Left ventricle myocardium inferior (tissue), 1 donor: Measurements from ENCODE around the gene AMZ1. TPM values are rescaled to one million over a fixed set of nuclear protein-coding genes. Genes with fewer than 3 reads are reported as not detected.

Experiments used
- DNase-seq: peaks from one replicate; pipeline ENCODE4 v3.0.0-alpha.2; 2020
- H3K27ac ChIP-seq: fragments of 200-600 bp; replicated peaks from 2 replicates; pipeline ENCODE4 v1.8.0; 2021
- H3K27me3 ChIP-seq: fragments of 200-600 bp; 2 replicates; pipeline ENCODE4 v1.8.0; 2021; ENCODE audit warnings: low read depth
- H3K36me3 ChIP-seq: fragments of 200-600 bp; 2 replicates; pipeline ENCODE4 v1.8.0; 2021
- H3K4me1 ChIP-seq: fragments of 200-600 bp; 2 replicates; pipeline ENCODE4 v1.8.0; 2021
- H3K4me3 ChIP-seq: fragments of 200-600 bp; 2 replicates; pipeline ENCODE4 v1.8.0; 2021; ENCODE audit warnings: mild to moderate bottlenecking, moderate library complexity
- H3K9me3 ChIP-seq: fragments of 200-600 bp; replicated peaks from 2 replicates; pipeline ENCODE4 v1.8.0; 2021
- CTCF ChIP-seq: fragments of 200-600 bp; IDR thresholded peaks from 2 replicates; pipeline ENCODE4 v1.8.0; 2021; ENCODE audit warnings: antibody characterized with exemption, mild to moderate bottlenecking, borderline replicate concordance
- intact Hi-C: fragments of 100-400 bp; cut with micrococcal nuclease; formaldehyde crosslinking; loops from one replicate; pipeline ENCODE4 v1.11.0; 2022
- total RNA-seq: library from RNA; stranded (reverse); fragmentation: NEBNext Ultra II Directional; extraction: Animal tissue kit (Norgen Biotek cat#: 25700); gene quantifications from one replicate; pipeline ENCODE4 v1.2.1, GENCODE V29; 2021
- donor health status: DM: no; HTN: yes; CAD: no; lungs with severe emphysema.

Gene AMZ1
- total RNA-seq, 1 donor from 2014 or later: 0.11 TPM

- Histone ChIP-seq H3K27me3 (no peaks in the 10 kb centered on the region), H3K4me1 (peaks cover 64% of the 10 kb centered on the region), H3K36me3 (no peaks in the 10 kb centered on the region), H3K27ac (peak overlapping the region; percentile 75), H3K4me3 (peak overlapping the region; percentile 14), H3K9me3 (no peaks in the 10 kb centered on the region)
- no peak for TF ChIP-seq CTCF
- no peak for DNase-seq
- intact Hi-C loops: no loop called here
Observed at GRCh38 chr7:2757904-2758672, 70.1 kb downstream of the AMZ1 start.

- no peak for DNase-seq
- Histone ChIP-seq H3K9me3 (no peaks in the 10 kb centered on the region), H3K36me3 (no peaks in the 10 kb centered on the region), H3K4me3 (peak overlapping the region; percentile 14), H3K27me3 (no peaks in the 10 kb centered on the region), H3K4me1 (peaks cover 72% of the 10 kb centered on the region), H3K27ac (peak overlapping the region; percentile 96)
- intact Hi-C loops: no loop called here
- TF ChIP-seq CTCF: no peak
Observed at GRCh38 chr7:2758673-2759616, 70.9 kb downstream of the AMZ1 start.

GRCh38 chr7:2759736-2760097 is 71.7 kb downstream of the AMZ1 start:
- peak overlapping the region; percentile 49 for H3K4me3 ChIP-seq
- H3K4me1 ChIP-seq: peaks cover 76% of the 10 kb centered on the region
- TF ChIP-seq CTCF: no peak
- H3K27me3 ChIP-seq: no peaks in the 10 kb centered on the region
- H3K36me3 ChIP-seq: no peaks in the 10 kb centered on the region
- intact Hi-C loops: no loop called here
- DNase-seq: no peak
- no peaks in the 10 kb centered on the region for H3K9me3 ChIP-seq
- peak overlapping the region; percentile 96 for H3K27ac ChIP-seq

GRCh38 chr7:2760098-2760889 is 72.3 kb downstream of the AMZ1 start:
- no peaks in the 10 kb centered on the region for H3K36me3 ChIP-seq
- no peaks in the 10 kb centered on the region for H3K27me3 ChIP-seq
- no peaks in the 10 kb centered on the region for H3K9me3 ChIP-seq
- intact Hi-C loops: no loop called here
- peaks cover 76% of the 10 kb centered on the region for H3K4me1 ChIP-seq
- peak; percentile 52 for DNase-seq
- peak overlapping the region; percentile 96 for H3K27ac ChIP-seq
- TF ChIP-seq CTCF: peak; percentile 60
- H3K4me3 ChIP-seq: peak overlapping the region; percentile 49

GRCh38 chr7:2761131-2761624 is 73.2 kb downstream of the AMZ1 start:
- Histone ChIP-seq H3K36me3 (no peaks in the 10 kb centered on the region), H3K27me3 (no peaks in the 10 kb centered on the region), H3K9me3 (no peaks in the 10 kb centered on the region), H3K4me3 (peak overlapping the region; percentile 49), H3K27ac (peak overlapping the region; percentile 96), H3K4me1 (peaks cover 76% of the 10 kb centered on the region)
- intact Hi-C loops: no loop called here
- no peak for TF ChIP-seq CTCF
- DNase-seq: no peak
